Measurements from ENCODE around the gene HDAC10.

The HDAC10 gene

GRCh38 chr22:50256258-50256862, 5.3 kb upstream of the HDAC10 start:
- no peak for DNase-seq (ENCODE audit: low read depth)

GRCh38 chr22:50255607-50256006, 4.5 kb upstream of the HDAC10 start:
- DNase-seq (ENCODE audit: low read depth), result no peak

- no peak for DNase-seq (ENCODE audit: low read depth)
These were observed 4.0 kb upstream of the HDAC10 start for GRCh38 chr22:50255099-50255498.

GRCh38 chr22:50253941-50254340, 2.9 kb upstream of the HDAC10 start:
- DNase-seq (ENCODE audit: low read depth), result no peak

- no peak for DNase-seq (ENCODE audit: low read depth)
These were observed 2.2 kb upstream of the HDAC10 start for GRCh38 chr22:50253046-50253915.

GRCh38 chr22:50252082-50253045, 1.3 kb upstream of the HDAC10 start:
- DNase-seq (ENCODE audit: low read depth), result peak; percentile 59

- DNase-seq (ENCODE audit: low read depth), result no peak
These were observed 514 bp upstream of the HDAC10 start for GRCh38 chr22:50251477-50252081.

- DNase-seq (ENCODE audit: low read depth), result no peak
These were observed 863 bp downstream of the HDAC10 start for GRCh38 chr22:50250249-50250554.

- DNase-seq (ENCODE audit: low read depth), result no peak
These were observed 1.5 kb downstream of the HDAC10 start for GRCh38 chr22:50249341-50250248.

- DNase-seq (ENCODE audit: low read depth), result no peak
These were observed 2.6 kb downstream of the HDAC10 start for GRCh38 chr22:50248196-50249081.

- peak; percentile 44 for DNase-seq (ENCODE audit: low read depth)
These were observed 3.3 kb downstream of the HDAC10 start for GRCh38 chr22:50247748-50248147.

GRCh38 chr22:50246242-50247175, 4.6 kb downstream of the HDAC10 start:
- no peak for DNase-seq (ENCODE audit: low read depth)

GRCh38 chr22:50245214-50246072, 5.6 kb downstream of the HDAC10 start:
- no peak for DNase-seq (ENCODE audit: low read depth)

GRCh38 chr22:50244420-50245213, 6.4 kb downstream of the HDAC10 start, which contains the start of gene TUBGCP6:
Gene TUBGCP6, minus strand, starts transcription at chr22:50245023. Its CDS starts 564 bp downstream, at chr22:50244459.
- DNase-seq (ENCODE audit: low read depth), result peak; percentile 89

- no peak for DNase-seq (ENCODE audit: low read depth)
These were observed 7.2 kb downstream of the HDAC10 start for GRCh38 chr22:50243685-50244419.

GRCh38 chr22:50242406-50242949, 8.6 kb downstream of the HDAC10 start:
- DNase-seq (ENCODE audit: low read depth), result no peak

Data from T follicular helper cell (primary cell).